Lower lobe of right lung (tissue), 2 donors: ENCODE results near the gene AZU1. TPM values are rescaled to one million over a fixed set of nuclear protein-coding genes. Genes with fewer than 3 reads are reported as not detected.
A peak's percentile ranks its signal among the peaks of the same experiment; 100 is the strongest.

ENCODE experiments used
- ATAC-seq, 2 donors: fragments of 200-7000 bp; cut with Tn5 transposase; one replicate each; pipeline ENCODE4 v1.9.1; 2020 to 2022; ENCODE audit warnings: mild to moderate bottlenecking in 2 of 2, moderate library complexity in 2 of 2
- DNase-seq: peaks from one replicate; pipeline ENCODE4 v3.0.0-alpha.2; 2020
- H3K27ac ChIP-seq: fragments of 200-600 bp; one replicate; pipeline ENCODE4 v1.8.0; 2022
- H3K27me3 ChIP-seq: fragments of 200-600 bp; one replicate; pipeline ENCODE4 v1.8.0; 2022; ENCODE audit warnings: low read depth
- H3K36me3 ChIP-seq: fragments of 200-600 bp; one replicate; pipeline ENCODE4 v1.8.0; 2022; ENCODE audit warnings: mild to moderate bottlenecking
- H3K4me1 ChIP-seq: fragments of 200-600 bp; one replicate; pipeline ENCODE4 v1.8.0; 2022
- H3K4me3 ChIP-seq: fragments of 200-600 bp; one replicate; pipeline ENCODE4 v1.8.0; 2022; ENCODE audit warnings: mild to moderate bottlenecking
- H3K9me3 ChIP-seq: fragments of 200-600 bp; one replicate; pipeline ENCODE4 v1.8.0; 2022
- CTCF ChIP-seq: fragments of 200-600 bp; IDR thresholded peaks from one replicate; pipeline ENCODE4 v1.8.0; 2022; ENCODE audit warnings: antibody characterized with exemption, mild to moderate bottlenecking
- intact Hi-C: fragments of 100-400 bp; cut with DNase I; formaldehyde crosslinking; loops from one replicate; pipeline ENCODE4 v1.11.0; 2022
- total RNA-seq: library from RNA; stranded (reverse); fragmentation: NEBNext Ultra II Directional; extraction: Animal tissue kit (Norgen Biotek cat#: 25700); gene quantifications from one replicate; pipeline ENCODE4 v1.2.1, GENCODE V29; 2021
- donor health status: DM: no; HTN: yes; CAD: no; lungs with severe emphysema.

The AZU1 gene
- total RNA-seq, 1 donor from 2014 or later = 1.7 TPM

- ATAC-seq = no peak
- TF ChIP-seq CTCF = no peak
- Histone ChIP-seq H3K27me3 (no peaks in the 10 kb centered on the region), H3K4me1 (peaks cover 39% of the 10 kb centered on the region), H3K4me3 (no peak overlapping the region), H3K36me3 (peaks cover 92% of the 10 kb centered on the region), H3K9me3 (no peaks in the 10 kb centered on the region), H3K27ac (no peak overlapping the region)
- intact Hi-C loops = no loop called here
- no peak for DNase-seq
Observed at GRCh38 chr19:805166-805551, 22.5 kb upstream of the AZU1 start.

- peaks cover 92% of the 10 kb centered on the region for H3K36me3 ChIP-seq
- intact Hi-C loops = no loop called here
Observed at GRCh38 chr19:805600-806550, 21.8 kb upstream of the AZU1 start.

GRCh38 chr19:806815-807421 is 20.7 kb upstream of the AZU1 start:
- intact Hi-C loops = no loop called here
- no peak overlapping the region for H3K27ac ChIP-seq
- H3K4me3 ChIP-seq = no peak overlapping the region
- no peak for TF ChIP-seq CTCF
- peaks cover 22% of the 10 kb centered on the region for H3K4me1 ChIP-seq
- ATAC-seq (no peak), DNase-seq (no peak)
- no peaks in the 10 kb centered on the region for H3K9me3 ChIP-seq
- H3K36me3 ChIP-seq = peaks cover 93% of the 10 kb centered on the region
- H3K27me3 ChIP-seq = no peaks in the 10 kb centered on the region

More at GRCh38 chr19:805600-806550, 21.8 kb upstream of the AZU1 start:
- Histone ChIP-seq H3K27me3 (no peaks in the 10 kb centered on the region), H3K4me3 (no peak overlapping the region), H3K4me1 (peaks cover 32% of the 10 kb centered on the region), H3K9me3 (no peaks in the 10 kb centered on the region), H3K27ac (no peak overlapping the region)
- DNase-seq (peak; percentile 37), ATAC-seq (no peak)
- no peak for TF ChIP-seq CTCF

- Histone ChIP-seq H3K4me3 (no peak overlapping the region), H3K27ac (no peak overlapping the region), H3K36me3 (peaks cover 95% of the 10 kb centered on the region), H3K4me1 (peaks cover 13% of the 10 kb centered on the region), H3K27me3 (no peaks in the 10 kb centered on the region), H3K9me3 (no peaks in the 10 kb centered on the region)
- DNase-seq = no peak
- no peak for TF ChIP-seq CTCF
- intact Hi-C loops = no loop called here
- no peak for ATAC-seq
Observed at GRCh38 chr19:807627-808422, 19.8 kb upstream of the AZU1 start.

- intact Hi-C loops = no loop called here
- no peak for DNase-seq
Observed at GRCh38 chr19:808423-808775, 19.2 kb upstream of the AZU1 start.

More at GRCh38 chr19:808423-808775, 19.2 kb upstream of the AZU1 start:
- Histone ChIP-seq H3K27ac (no peak overlapping the region), H3K4me1 (peaks cover 7% of the 10 kb centered on the region), H3K36me3 (peaks cover 95% of the 10 kb centered on the region), H3K9me3 (no peaks in the 10 kb centered on the region), H3K27me3 (no peaks in the 10 kb centered on the region), H3K4me3 (no peak overlapping the region)
- TF ChIP-seq CTCF = no peak
- no peak for ATAC-seq
